HepG2 (cell line): ENCODE measurements around the gene LRP1-AS.

Source experiments
- CREB1 ChIP-seq, 2 experiments: fragments of 450-650 bp in 1 of 2; IDR thresholded peaks; 2 replicates each; pipeline ENCODE4 v1.6.1; 2016 to 2017; ENCODE audit warnings: control low read depth in 1 of 2, mild to moderate bottlenecking in 1 of 2, missing compliant biosample characterization in 1 of 2, missing genetic modification characterization in 1 of 2
- GZF1 ChIP-seq: sonication (generic); formaldehyde crosslinking; IDR thresholded peaks from 2 replicates; pipeline ENCODE4 v1.5.1; 2020; ENCODE audit warnings: mild to moderate bottlenecking, missing genetic modification reagents
- STAG1 ChIP-seq: sonication (generic); formaldehyde crosslinking; IDR thresholded peaks from 2 replicates; pipeline ENCODE4 v1.4.0; 2020; ENCODE audit warnings: missing genetic modification reagents
- TBP ChIP-seq: sonication (generic); formaldehyde crosslinking; IDR thresholded peaks from 2 replicates; pipeline ENCODE4 v1.5.0; 2020; ENCODE audit warnings: missing genetic modification reagents
- TF ChIP-seq, protein P1 (sequence below): sonication (generic); formaldehyde crosslinking; IDR thresholded peaks from 2 replicates; pipeline ENCODE4 v1.8.1; 2022; ENCODE audit warnings: low read depth, mild to moderate bottlenecking, missing genetic modification reagents
- TF ChIP-seq, protein P2 (sequence below): sonication (generic); formaldehyde crosslinking; IDR thresholded peaks from 2 replicates; pipeline ENCODE4 v1.5.0; 2020; ENCODE audit warnings: mild to moderate bottlenecking, missing genetic modification reagents, moderate library complexity

DNA sequence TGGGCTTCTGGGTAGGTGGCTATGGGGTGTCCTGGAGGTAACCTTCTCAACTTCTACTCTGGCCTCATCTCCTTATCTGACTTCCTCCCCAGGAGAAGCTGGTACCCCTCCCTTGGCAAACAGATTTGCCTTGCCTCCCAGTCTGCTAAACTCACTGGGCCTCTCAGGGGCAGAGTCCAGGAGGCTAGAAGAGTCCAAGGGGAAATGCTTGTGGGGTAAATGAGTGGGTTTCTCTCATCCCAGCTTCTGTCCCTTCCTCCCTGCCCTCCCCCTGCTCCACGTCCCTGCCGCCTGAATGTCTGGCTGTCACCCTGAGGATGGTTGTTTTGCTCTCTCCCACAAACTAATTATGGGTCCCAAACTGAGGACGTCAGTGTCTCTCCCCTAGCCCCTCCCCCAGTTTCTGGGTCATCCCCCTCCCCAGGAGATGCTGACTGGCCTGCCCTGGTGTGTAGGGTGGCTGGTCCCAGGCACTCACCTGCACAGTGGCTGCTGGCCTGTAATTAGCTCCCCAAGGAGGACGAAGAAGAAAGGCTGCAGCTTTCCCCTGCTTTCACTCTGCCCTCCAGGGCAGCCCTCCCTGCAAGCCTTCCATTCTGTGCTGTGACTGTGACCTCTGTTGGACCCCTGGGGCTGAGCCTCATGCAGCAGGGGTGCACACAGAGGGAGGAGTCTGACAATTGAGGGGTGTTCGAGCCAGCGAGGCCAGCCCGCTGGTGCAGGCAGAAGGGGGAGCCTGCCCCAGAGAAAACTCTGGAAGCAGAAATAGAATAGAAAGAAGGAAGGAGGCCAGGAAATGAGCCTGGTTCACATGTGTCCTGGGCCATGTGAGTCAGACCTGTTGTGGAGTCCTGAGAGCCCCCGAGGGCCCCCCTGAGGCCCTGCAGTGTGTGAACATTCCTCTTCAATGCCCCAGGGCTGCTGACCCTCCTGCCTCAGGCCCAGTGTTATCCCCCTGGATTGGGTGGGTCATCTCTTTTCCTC lies at the start of gene LRP1-AS:
- TF ChIP-seq GZF1 (CRISPR knock-in tag) = no peak
- no peak for TF ChIP-seq TBP (CRISPR knock-in tag)
- no peak for TF ChIP-seq CREB1 (IDR thresholded peaks at IDR 0.05)
- no peak for TF ChIP-seq CREB1 (CRISPR knock-in tag; IDR thresholded peaks at IDR 0.05)
- TF ChIP-seq, protein P1, sequence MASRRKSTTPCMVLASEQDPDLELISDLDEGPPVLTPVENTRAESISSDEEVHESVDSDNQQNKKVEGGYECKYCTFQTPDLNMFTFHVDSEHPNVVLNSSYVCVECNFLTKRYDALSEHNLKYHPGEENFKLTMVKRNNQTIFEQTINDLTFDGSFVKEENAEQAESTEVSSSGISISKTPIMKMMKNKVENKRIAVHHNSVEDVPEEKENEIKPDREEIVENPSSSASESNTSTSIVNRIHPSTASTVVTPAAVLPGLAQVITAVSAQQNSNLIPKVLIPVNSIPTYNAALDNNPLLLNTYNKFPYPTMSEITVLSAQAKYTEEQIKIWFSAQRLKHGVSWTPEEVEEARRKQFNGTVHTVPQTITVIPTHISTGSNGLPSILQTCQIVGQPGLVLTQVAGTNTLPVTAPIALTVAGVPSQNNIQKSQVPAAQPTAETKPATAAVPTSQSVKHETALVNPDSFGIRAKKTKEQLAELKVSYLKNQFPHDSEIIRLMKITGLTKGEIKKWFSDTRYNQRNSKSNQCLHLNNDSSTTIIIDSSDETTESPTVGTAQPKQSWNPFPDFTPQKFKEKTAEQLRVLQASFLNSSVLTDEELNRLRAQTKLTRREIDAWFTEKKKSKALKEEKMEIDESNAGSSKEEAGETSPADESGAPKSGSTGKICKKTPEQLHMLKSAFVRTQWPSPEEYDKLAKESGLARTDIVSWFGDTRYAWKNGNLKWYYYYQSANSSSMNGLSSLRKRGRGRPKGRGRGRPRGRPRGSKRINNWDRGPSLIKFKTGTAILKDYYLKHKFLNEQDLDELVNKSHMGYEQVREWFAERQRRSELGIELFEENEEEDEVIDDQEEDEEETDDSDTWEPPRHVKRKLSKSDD = no peak
- TF ChIP-seq STAG1 (CRISPR knock-in tag) = no peak
- TF ChIP-seq, protein P2, sequence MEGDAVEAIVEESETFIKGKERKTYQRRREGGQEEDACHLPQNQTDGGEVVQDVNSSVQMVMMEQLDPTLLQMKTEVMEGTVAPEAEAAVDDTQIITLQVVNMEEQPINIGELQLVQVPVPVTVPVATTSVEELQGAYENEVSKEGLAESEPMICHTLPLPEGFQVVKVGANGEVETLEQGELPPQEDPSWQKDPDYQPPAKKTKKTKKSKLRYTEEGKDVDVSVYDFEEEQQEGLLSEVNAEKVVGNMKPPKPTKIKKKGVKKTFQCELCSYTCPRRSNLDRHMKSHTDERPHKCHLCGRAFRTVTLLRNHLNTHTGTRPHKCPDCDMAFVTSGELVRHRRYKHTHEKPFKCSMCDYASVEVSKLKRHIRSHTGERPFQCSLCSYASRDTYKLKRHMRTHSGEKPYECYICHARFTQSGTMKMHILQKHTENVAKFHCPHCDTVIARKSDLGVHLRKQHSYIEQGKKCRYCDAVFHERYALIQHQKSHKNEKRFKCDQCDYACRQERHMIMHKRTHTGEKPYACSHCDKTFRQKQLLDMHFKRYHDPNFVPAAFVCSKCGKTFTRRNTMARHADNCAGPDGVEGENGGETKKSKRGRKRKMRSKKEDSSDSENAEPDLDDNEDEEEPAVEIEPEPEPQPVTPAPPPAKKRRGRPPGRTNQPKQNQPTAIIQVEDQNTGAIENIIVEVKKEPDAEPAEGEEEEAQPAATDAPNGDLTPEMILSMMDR (CRISPR knock-in tag) = no peak
